SK-N-MC (cell line): ENCODE measurements around the gene SYS1.

Source experiments
- EZH2 ChIP-seq: fragments of 200-600 bp; sonication (generic); IDR thresholded peaks from one replicate; pipeline ENCODE4 v1.6.1; 2017; ENCODE audit warnings: antibody characterized with exemption
- FOXP2 ChIP-seq: optimal IDR thresholded peaks from 2 replicates; pipeline ENCODE3; 2011; ENCODE audit warnings: mild to moderate bottlenecking, moderate library complexity; ENCODE audit not compliant: insufficient read depth; ENCODE audit errors: extremely low read length, control extremely low read depth
- POLR2AphosphoS5 ChIP-seq: IDR thresholded peaks from 2 replicates; pipeline ENCODE4 v1.6.1; 2012; ENCODE audit warnings: mild to moderate bottlenecking, low read depth, low read length, borderline replicate concordance

GRCh38 chr20:45413479-45413878, 50.5 kb downstream of the SYS1 start:
- TF ChIP-seq POLR2AphosphoS5 (no peak), EZH2 (no peak), FOXP2 (no peak)
